Measurements from ENCODE around the gene MORN4.

DNA sequence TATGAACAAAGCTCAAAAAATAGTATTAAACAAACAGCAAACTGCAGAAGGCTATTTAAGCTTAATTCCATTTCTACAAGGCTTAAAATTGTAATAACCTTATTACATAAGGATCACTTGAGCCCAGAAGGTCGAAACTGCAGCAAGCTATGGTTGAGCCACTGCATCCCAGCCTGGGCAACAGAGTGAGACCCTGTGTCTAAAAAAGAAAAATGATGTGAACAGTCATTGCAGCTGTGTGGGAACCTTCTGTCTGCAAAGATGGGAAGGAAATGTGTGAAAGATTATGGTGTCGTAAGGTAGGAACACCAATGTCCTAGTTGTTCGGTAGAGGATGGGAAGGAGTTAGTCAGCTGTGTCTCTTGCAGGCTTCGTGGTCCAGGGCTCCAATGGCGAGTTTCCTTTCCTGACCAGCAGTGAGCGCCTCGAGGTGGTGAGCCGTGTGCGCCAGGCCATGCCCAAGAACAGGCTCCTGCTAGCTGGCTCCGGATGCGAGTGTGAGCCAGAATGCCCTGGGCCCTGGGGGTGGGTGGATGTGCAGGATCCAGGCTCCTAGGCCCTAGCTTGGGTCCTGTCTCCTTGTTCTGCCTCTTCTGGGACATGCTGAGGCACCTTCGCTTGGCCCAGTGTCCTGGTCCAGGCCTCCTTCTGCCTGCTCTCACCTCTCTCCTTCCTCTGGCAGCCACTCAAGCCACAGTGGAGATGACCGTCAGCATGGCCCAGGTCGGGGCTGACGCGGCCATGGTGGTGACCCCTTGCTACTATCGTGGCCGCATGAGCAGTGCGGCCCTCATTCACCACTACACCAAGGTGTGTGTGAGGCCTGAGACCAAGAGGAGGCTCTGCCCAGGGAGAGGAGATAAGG lies 34.7 kb downstream of the MORN4 start:
- TF ChIP-seq CTCF (IDR thresholded peaks at IDR 0.05) (no peak), POLR2A (IDR thresholded peaks at IDR 0.05) (no peak)
